Measurements from ENCODE around the gene MEGF6. TPM values are rescaled to one million over a fixed set of nuclear protein-coding genes. Genes with fewer than 3 reads are reported as not detected.

The MEGF6 gene
- total RNA-seq, 6 experiments from 2014 or later = 20.3 to 39.2 (median 23.0) TPM

GRCh38 chr1:3502641-3503524 is 108.4 kb downstream of the MEGF6 start:
- no peak for DNase-seq
- H3K4me1 Mint-ChIP-seq (ENCODE audit: low read depth) = peaks cover 18% of the 10 kb centered on the region
- TF ChIP-seq, protein P1, sequence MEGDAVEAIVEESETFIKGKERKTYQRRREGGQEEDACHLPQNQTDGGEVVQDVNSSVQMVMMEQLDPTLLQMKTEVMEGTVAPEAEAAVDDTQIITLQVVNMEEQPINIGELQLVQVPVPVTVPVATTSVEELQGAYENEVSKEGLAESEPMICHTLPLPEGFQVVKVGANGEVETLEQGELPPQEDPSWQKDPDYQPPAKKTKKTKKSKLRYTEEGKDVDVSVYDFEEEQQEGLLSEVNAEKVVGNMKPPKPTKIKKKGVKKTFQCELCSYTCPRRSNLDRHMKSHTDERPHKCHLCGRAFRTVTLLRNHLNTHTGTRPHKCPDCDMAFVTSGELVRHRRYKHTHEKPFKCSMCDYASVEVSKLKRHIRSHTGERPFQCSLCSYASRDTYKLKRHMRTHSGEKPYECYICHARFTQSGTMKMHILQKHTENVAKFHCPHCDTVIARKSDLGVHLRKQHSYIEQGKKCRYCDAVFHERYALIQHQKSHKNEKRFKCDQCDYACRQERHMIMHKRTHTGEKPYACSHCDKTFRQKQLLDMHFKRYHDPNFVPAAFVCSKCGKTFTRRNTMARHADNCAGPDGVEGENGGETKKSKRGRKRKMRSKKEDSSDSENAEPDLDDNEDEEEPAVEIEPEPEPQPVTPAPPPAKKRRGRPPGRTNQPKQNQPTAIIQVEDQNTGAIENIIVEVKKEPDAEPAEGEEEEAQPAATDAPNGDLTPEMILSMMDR (IDR thresholded peaks at IDR 0.05) = no peak
- peak overlapping the region; percentile 98 for H3K27ac Mint-ChIP-seq
- no peaks in the 10 kb centered on the region for H3K9me3 Mint-ChIP-seq
- H3K36me3 Mint-ChIP-seq (ENCODE audit: low read depth) = no peaks in the 10 kb centered on the region
- H3K27me3 Mint-ChIP-seq (ENCODE audit: insufficient read depth) = peaks cover 1% of the 10 kb centered on the region; the same call in 1 of the 2 replicates
- H3K4me3 Mint-ChIP-seq = no peak overlapping the region

- DNase-seq = peak; percentile 39
- peaks cover 1% of the 10 kb centered on the region; the same call in 1 of the 2 replicates for H3K27me3 Mint-ChIP-seq (ENCODE audit: insufficient read depth)
- no peak overlapping the region for H3K27ac Mint-ChIP-seq
- H3K4me1 Mint-ChIP-seq (ENCODE audit: low read depth) = peaks cover 18% of the 10 kb centered on the region
- TF ChIP-seq, protein P1 (IDR thresholded peaks at IDR 0.05) = no peak
- no peaks in the 10 kb centered on the region for H3K9me3 Mint-ChIP-seq
- H3K4me3 Mint-ChIP-seq = no peak overlapping the region
- no peaks in the 10 kb centered on the region for H3K36me3 Mint-ChIP-seq (ENCODE audit: low read depth)
Observed at GRCh38 chr1:3501856-3502640, 109.3 kb downstream of the MEGF6 start.

DNA sequence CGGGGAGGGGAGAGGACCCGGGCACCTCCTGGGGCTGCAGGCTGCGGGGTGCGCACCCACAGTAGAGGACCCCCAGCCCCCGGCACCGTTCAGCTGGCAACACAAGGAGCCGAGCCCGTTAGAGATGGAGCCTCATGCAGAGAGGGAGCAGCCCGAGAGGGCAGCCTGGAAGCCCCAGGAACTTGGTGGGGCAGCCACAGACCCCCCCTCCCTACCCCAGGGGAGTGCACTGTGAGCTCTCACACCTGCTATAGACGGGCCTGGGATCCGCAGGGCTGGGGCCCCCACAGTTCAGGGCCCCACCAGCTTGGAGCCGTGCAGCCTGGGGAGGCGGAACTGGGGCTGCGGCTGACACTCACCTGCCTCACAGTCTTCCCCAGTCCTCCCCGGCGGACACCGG is 109.9 kb downstream of the MEGF6 start:
- TF ChIP-seq, protein P1 (IDR thresholded peaks at IDR 0.05) = no peak
- Mint-ChIP-seq H3K4me3 (no peak overlapping the region), H3K27ac (no peak overlapping the region), H3K4me1 (ENCODE audit: low read depth) (peaks cover 18% of the 10 kb centered on the region), H3K27me3 (ENCODE audit: insufficient read depth) (peaks cover 1% of the 10 kb centered on the region; the same call in 1 of the 2 replicates), H3K9me3 (no peaks in the 10 kb centered on the region), H3K36me3 (ENCODE audit: low read depth) (no peaks in the 10 kb centered on the region)
- DNase-seq = no peak

DNA sequence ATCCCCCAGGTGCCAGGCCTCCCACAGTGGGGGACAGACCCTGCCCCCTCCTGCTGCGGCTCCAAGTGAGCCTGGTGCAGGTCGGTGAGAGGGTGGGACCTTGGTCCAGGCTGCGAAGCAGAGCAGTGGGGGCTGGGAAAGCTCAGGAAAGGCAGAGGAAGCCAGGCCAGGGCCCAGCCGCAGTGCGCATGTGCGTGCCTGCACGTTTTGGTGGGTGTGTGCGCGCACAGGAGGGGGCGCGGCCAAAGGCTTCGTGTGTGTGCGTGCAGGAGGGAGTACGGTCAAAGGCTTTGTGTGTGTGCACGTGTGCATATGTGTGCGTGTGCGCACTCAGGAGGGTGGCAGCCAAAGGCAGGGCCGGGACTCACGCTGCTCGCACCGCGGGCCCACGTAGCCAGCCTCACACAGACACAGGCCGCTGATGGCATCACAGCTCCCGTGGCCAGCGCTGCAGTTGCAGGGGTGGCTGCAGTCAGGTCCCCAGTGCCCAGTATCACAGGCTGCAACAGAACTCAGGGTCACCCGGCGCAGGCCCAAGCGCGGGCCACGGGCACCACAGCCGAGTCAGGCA is 111.0 kb downstream of the MEGF6 start:
- TF ChIP-seq, protein P1 (IDR thresholded peaks at IDR 0.05) = no peak
- Mint-ChIP-seq H3K36me3 (ENCODE audit: low read depth) (no peaks in the 10 kb centered on the region), H3K27ac (no peak overlapping the region), H3K9me3 (no peaks in the 10 kb centered on the region), H3K27me3 (ENCODE audit: insufficient read depth) (peaks cover 1% of the 10 kb centered on the region; the same call in 1 of the 2 replicates), H3K4me3 (no peak overlapping the region), H3K4me1 (ENCODE audit: low read depth) (peaks cover 18% of the 10 kb centered on the region)
- DNase-seq = no peak

GRCh38 chr1:3499611-3500010 is 111.7 kb downstream of the MEGF6 start:
- no peak for DNase-seq
- no peaks in the 10 kb centered on the region for H3K36me3 Mint-ChIP-seq (ENCODE audit: low read depth)
- peaks cover 16% of the 10 kb centered on the region for H3K4me1 Mint-ChIP-seq (ENCODE audit: low read depth)
- H3K9me3 Mint-ChIP-seq = no peaks in the 10 kb centered on the region
- TF ChIP-seq, protein P1 (IDR thresholded peaks at IDR 0.05) = no peak
- H3K27ac Mint-ChIP-seq = no peak overlapping the region
- H3K4me3 Mint-ChIP-seq = no peak overlapping the region
- H3K27me3 Mint-ChIP-seq (ENCODE audit: insufficient read depth) = peaks cover 1% of the 10 kb centered on the region; the same call in 1 of the 2 replicates

Data from HFFc6 (cell line).